ENCODE measurements around the gene APBA3.

APBA3 gene

GRCh38 chr19:3808420-3809143 lies 47.1 kb upstream of the APBA3 start:
- H3K27me3 ChIP-seq (ENCODE audit: insufficient read depth, poor library complexity, severe bottlenecking) = no peaks in the 10 kb centered on the region
- no peak for DNase-seq (ENCODE audit: low read depth in 1 of 2, low spot score in 1 of 2)
- TF ChIP-seq POLR2AphosphoS5 (IDR thresholded peaks at IDR 0.05; ENCODE audit: low read depth) (no peak), REST (IDR thresholded peaks at IDR 0.05; ENCODE audit: insufficient replicate concordance, low read depth) (no peak), GABPA (IDR thresholded peaks at IDR 0.05; ENCODE audit: low read depth) (no peak), SPI1 (IDR thresholded peaks at IDR 0.05; ENCODE audit: borderline replicate concordance, low read depth) (no peak), CTCF (IDR thresholded peaks at IDR 0.05; ENCODE audit: insufficient read depth, low read length) (no peak)
- no peak overlapping the region for H3K27ac ChIP-seq (replicated peaks)
- no peak overlapping the region for H3K4me3 ChIP-seq (replicated peaks; ENCODE audit: insufficient read depth, low read length)

GRCh38 chr19:3807574-3808354 lies 46.3 kb upstream of the APBA3 start:
- H3K27ac ChIP-seq (replicated peaks) = no peak overlapping the region
- H3K27me3 ChIP-seq (ENCODE audit: insufficient read depth, poor library complexity, severe bottlenecking) = no peaks in the 10 kb centered on the region
- no peak for TF ChIP-seq SPI1 (IDR thresholded peaks at IDR 0.05; ENCODE audit: borderline replicate concordance, low read depth)
- TF ChIP-seq CTCF (IDR thresholded peaks at IDR 0.05; ENCODE audit: insufficient read depth, low read length) = no peak
- no peak for TF ChIP-seq REST (IDR thresholded peaks at IDR 0.05; ENCODE audit: insufficient replicate concordance, low read depth)
- no peak overlapping the region for H3K4me3 ChIP-seq (replicated peaks; ENCODE audit: insufficient read depth, low read length)
- no peak for DNase-seq (ENCODE audit: low read depth in 1 of 2, low spot score in 1 of 2)

- Histone ChIP-seq H3K27ac (replicated peaks) (no peak overlapping the region), H3K27me3 (ENCODE audit: insufficient read depth, poor library complexity, severe bottlenecking) (peaks cover 6% of the 10 kb centered on the region), H3K4me3 (replicated peaks; ENCODE audit: insufficient read depth, low read length) (no peak overlapping the region)
- TF ChIP-seq CTCF (IDR thresholded peaks at IDR 0.05; ENCODE audit: insufficient read depth, low read length) = no peak
- TF ChIP-seq GABPA (IDR thresholded peaks at IDR 0.05; ENCODE audit: low read depth) = no peak
- TF ChIP-seq POLR2AphosphoS5 (IDR thresholded peaks at IDR 0.05; ENCODE audit: low read depth) = no peak
- TF ChIP-seq SPI1 (IDR thresholded peaks at IDR 0.05; ENCODE audit: borderline replicate concordance, low read depth) = no peak
- no peak for TF ChIP-seq REST (IDR thresholded peaks at IDR 0.05; ENCODE audit: insufficient replicate concordance, low read depth)
- no peak for DNase-seq (ENCODE audit: low read depth in 1 of 2, low spot score in 1 of 2)
Observed at GRCh38 chr19:3807131-3807480, 45.6 kb upstream of the APBA3 start.

All from HL-60 (cell line).